HepG2 (cell line): ENCODE results near the gene DBN1. TPM values are rescaled to one million over a fixed set of nuclear protein-coding genes. Genes with fewer than 3 reads are reported as not detected.
A peak's percentile ranks its signal among the peaks of the same experiment; 100 is the strongest.

ENCODE experiments used
- ELF4 ChIP-seq: sonication (generic); formaldehyde crosslinking; IDR thresholded peaks from 2 replicates; pipeline ENCODE4 v1.5.0; 2020; ENCODE audit warnings: missing genetic modification reagents, mild to moderate bottlenecking, moderate library complexity, borderline replicate concordance
- FOXO1 ChIP-seq: sonication (generic); formaldehyde crosslinking; IDR thresholded peaks from 2 replicates; pipeline ENCODE4 v1.4.0; 2020; ENCODE audit warnings: missing genetic modification reagents
- KLF12 ChIP-seq: sonication (generic); formaldehyde crosslinking; IDR thresholded peaks from 2 replicates; pipeline ENCODE4 v1.4.0; 2020; ENCODE audit warnings: missing genetic modification reagents, borderline replicate concordance
- MAFF ChIP-seq: IDR thresholded peaks from 2 replicates; pipeline ENCODE4 v1.6.1; 2011; ENCODE audit warnings: low read depth, low read length, improper control_type of control experiment
- MXI1 ChIP-seq: IDR thresholded peaks from 3 replicates; pipeline ENCODE4 v1.6.1; 2012; ENCODE audit warnings: low read depth, low read length, inconsistent platforms, borderline replicate concordance
- NONO ChIP-seq, 2 experiments: fragments of 450-650 bp in 1 of 2; sonication (generic) in 1 of 2; formaldehyde crosslinking in 1 of 2; IDR thresholded peaks in 1 of 2; conservative IDR thresholded peaks in 1 of 2; 2 replicates each; pipeline versions ENCODE4 v1.6.1 to v1.8.0; 2017 to 2022; ENCODE audit warnings: mild to moderate bottlenecking in 1 of 2, missing genetic modification reagents in 1 of 2, moderate library complexity in 1 of 2
- RBFOX2 ChIP-seq: fragments of 200-400 bp; formaldehyde crosslinking; IDR thresholded peaks from 2 replicates; pipeline ENCODE4 v1.6.1; 2017; ENCODE audit warnings: low read depth, mild to moderate bottlenecking, low read length
- SRSF1 ChIP-seq: fragments of 200-400 bp; formaldehyde crosslinking; optimal IDR thresholded peaks from 2 replicates; pipeline ENCODE3; 2017; ENCODE audit warnings: mild to moderate bottlenecking, low read depth, low read length, moderate library complexity
- ZFP36L1 ChIP-seq: sonication (generic); formaldehyde crosslinking; IDR thresholded peaks from 2 replicates; pipeline ENCODE4 v1.8.0; 2022; ENCODE audit warnings: mild to moderate bottlenecking, missing genetic modification reagents, moderate library complexity
- ZIK1 ChIP-seq: sonication (generic); formaldehyde crosslinking; IDR thresholded peaks from 2 replicates; pipeline ENCODE4 v1.5.0; 2020; ENCODE audit warnings: mild to moderate bottlenecking, low read depth, missing genetic modification reagents, borderline replicate concordance
- ZNF263 ChIP-seq: sonication (generic); formaldehyde crosslinking; IDR thresholded peaks from 2 replicates; pipeline ENCODE4 v1.4.0; 2020; ENCODE audit warnings: missing genetic modification reagents
- ZNF609 ChIP-seq: sonication (generic); formaldehyde crosslinking; IDR thresholded peaks from 2 replicates; pipeline ENCODE4 v1.4.0; 2020; ENCODE audit warnings: mild to moderate bottlenecking, missing genetic modification reagents, borderline replicate concordance
- ZNF850 ChIP-seq: sonication (generic); formaldehyde crosslinking; conservative IDR thresholded peaks from 2 replicates; pipeline ENCODE4 v1.9.0; 2021; ENCODE audit warnings: mild to moderate bottlenecking, missing genetic modification reagents
- polyA plus RNA-seq, 8 experiments: library from polyadenylated mRNA; depleted of rRNA in 3 of 8; stranded (reverse) in 7 of 8; unstranded in 1 of 8; fragments of >200 nt; fragmentation: Illumina TruSeq in 4 of 8; extraction: Trizol in 4 of 8; gene quantifications; 2 replicates each; pipeline versions ENCODE4 v1.2.1 to v1.2.3, GENCODE V29; 2011 to 2016; ENCODE audit warnings: low read depth in 4 of 8, missing spikeins in 1 of 8, mixed read lengths in 1 of 8; ENCODE audit not compliant: insufficient read depth in 1 of 8
- total RNA-seq, 5 experiments: library from RNA; depleted of rRNA; stranded (reverse); fragments of >200 nt; fragmentation: Illumina TruSeq; extraction: Trizol; gene quantifications; 2 replicates each; pipeline ENCODE4 v1.2.3, GENCODE V29; 2016; ENCODE audit warnings: low read depth in 1 of 5
- TF ChIP-seq, protein P1 (sequence below): sonication (generic); formaldehyde crosslinking; IDR thresholded peaks from 2 replicates; pipeline ENCODE4 v1.5.0; 2020; ENCODE audit warnings: missing genetic modification reagents
- TF ChIP-seq, protein P2 (sequence below): sonication (generic); formaldehyde crosslinking; IDR thresholded peaks from one replicate; pipeline ENCODE4 v1.5.1; 2020; ENCODE audit warnings: mild to moderate bottlenecking, missing genetic modification reagents; ENCODE audit errors: not compliant biosample characterization

The DBN1 gene
- total and polyA plus RNA-seq, 2 of the 13 experiments (the other 11 are each of a cell fraction or from before 2014, with no cell fraction given), result 27.0 to 37.3 TPM

GRCh38 chr5:177447066-177447610, 26.3 kb downstream of the DBN1 start (continued):
- TF ChIP-seq, protein P1, sequence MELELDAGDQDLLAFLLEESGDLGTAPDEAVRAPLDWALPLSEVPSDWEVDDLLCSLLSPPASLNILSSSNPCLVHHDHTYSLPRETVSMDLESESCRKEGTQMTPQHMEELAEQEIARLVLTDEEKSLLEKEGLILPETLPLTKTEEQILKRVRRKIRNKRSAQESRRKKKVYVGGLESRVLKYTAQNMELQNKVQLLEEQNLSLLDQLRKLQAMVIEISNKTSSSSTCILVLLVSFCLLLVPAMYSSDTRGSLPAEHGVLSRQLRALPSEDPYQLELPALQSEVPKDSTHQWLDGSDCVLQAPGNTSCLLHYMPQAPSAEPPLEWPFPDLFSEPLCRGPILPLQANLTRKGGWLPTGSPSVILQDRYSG (CRISPR knock-in tag), result no peak
- TF ChIP-seq SRSF1 (peak; percentile 6), ZNF263 (CRISPR knock-in tag) (no peak), NONO (IDR thresholded peaks at IDR 0.05) (no peak), NONO (CRISPR knock-in tag; conservative IDR thresholded peaks at IDR 0.05) (0 out of 2 replicates have a peak, but pooled peaks have one; percentile 30), MXI1 (peak; percentile 74; the same call in 1 of the 3 replicates), RBFOX2 (peak; percentile 15), ZNF609 (CRISPR knock-in tag) (no peak), ELF4 (no peak), ZFP36L1 (CRISPR knock-in tag) (no peak), ZIK1 (CRISPR knock-in tag) (no peak), KLF12 (CRISPR knock-in tag) (no peak), FOXO1 (CRISPR knock-in tag) (0 out of 2 replicates have a peak, but pooled peaks have one; percentile 21), MAFF (no peak), ZNF850 (CRISPR knock-in tag) (no peak)
- TF ChIP-seq, protein P2, sequence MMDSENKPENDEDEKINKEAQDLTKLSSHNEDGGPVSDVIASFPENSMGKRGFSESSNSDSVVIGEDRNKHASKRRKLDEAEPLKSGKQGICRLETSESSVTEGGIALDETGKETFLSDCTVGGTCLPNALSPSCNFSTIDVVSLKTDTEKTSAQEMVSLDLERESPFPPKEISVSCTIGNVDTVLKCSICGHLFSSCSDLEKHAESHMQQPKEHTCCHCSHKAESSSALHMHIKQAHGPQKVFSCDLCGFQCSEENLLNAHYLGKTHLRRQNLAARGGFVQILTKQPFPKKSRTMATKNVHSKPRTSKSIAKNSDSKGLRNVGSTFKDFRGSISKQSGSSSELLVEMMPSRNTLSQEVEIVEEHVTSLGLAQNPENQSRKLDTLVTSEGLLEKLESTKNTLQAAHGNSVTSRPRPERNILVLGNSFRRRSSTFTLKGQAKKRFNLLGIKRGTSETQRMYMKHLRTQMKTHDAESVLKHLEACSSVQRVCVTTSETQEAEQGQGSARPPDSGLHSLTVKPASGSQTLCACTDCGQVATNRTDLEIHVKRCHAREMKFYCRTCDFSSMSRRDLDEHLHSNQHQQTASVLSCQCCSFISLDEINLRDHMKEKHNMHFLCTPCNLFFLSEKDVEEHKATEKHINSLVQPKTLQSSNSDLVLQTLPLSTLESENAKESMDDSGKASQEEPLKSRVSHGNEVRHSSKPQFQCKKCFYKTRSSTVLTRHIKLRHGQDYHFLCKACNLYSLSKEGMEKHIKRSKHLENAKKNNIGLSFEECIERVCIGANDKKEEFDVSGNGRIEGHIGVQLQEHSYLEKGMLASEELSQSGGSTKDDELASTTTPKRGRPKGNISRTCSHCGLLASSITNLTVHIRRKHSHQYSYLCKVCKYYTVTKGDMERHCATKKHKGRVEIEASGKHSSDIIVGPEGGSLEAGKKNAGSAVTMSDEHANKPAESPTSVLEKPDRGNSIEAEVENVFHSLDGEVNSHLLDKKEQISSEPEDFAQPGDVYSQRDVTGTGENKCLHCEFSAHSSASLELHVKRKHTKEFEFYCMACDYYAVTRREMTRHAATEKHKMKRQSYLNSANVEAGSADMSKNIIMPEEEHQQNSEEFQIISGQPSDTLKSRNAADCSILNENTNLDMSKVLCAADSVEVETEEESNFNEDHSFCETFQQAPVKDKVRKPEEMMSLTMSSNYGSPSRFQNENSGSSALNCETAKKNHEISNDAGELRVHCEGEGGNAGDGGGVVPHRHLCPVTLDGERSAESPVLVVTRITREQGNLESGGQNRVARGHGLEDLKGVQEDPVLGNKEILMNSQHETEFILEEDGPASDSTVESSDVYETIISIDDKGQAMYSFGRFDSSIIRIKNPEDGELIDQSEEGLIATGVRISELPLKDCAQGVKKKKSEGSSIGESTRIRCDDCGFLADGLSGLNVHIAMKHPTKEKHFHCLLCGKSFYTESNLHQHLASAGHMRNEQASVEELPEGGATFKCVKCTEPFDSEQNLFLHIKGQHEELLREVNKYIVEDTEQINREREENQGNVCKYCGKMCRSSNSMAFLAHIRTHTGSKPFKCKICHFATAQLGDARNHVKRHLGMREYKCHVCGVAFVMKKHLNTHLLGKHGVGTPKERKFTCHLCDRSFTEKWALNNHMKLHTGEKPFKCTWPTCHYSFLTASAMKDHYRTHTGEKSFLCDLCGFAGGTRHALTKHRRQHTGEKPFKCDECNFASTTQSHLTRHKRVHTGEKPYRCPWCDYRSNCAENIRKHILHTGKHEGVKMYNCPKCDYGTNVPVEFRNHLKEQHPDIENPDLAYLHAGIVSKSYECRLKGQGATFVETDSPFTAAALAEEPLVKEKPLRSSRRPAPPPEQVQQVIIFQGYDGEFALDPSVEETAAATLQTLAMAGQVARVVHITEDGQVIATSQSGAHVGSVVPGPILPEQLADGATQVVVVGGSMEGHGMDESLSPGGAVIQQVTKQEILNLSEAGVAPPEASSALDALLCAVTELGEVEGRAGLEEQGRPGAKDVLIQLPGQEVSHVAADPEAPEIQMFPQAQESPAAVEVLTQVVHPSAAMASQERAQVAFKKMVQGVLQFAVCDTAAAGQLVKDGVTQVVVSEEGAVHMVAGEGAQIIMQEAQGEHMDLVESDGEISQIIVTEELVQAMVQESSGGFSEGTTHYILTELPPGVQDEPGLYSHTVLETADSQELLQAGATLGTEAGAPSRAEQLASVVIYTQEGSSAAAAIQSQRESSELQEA (CRISPR knock-in tag), result no peak
